OCI-LY7 (cell line): Measurements from ENCODE around the gene BMP5. TPM values are rescaled to one million over a fixed set of nuclear protein-coding genes. Genes with fewer than 3 reads are reported as not detected.

Experiments used
- BruUV-seq: library from RNA; stranded (reverse); fragments of 400-500 nt; replicated peaks from 2 replicates; lab custom pipeline; 2021; lab: Mats Ljungman, UMichigan
- CTCF ChIA-PET: fragments of 300-600 bp; sonication (Branson Sonifier 250); formaldehyde crosslinking; loops from one replicate; lab custom pipeline; 2022; ENCODE audit warnings: antibody characterized with exemption; ENCODE audit not compliant: unreplicated experiment; lab: Charles Lee
- POLR2A ChIA-PET: fragments of 300-600 bp; sonication (Branson Sonifier 250); formaldehyde crosslinking; loops from one replicate; lab custom pipeline; 2022; ENCODE audit warnings: antibody characterized with exemption; lab: Charles Lee
- DNase-seq: peaks from one replicate; pipeline ENCODE4 v3.0.0-alpha.2; 2015; ENCODE audit warnings: low spot score
- H2AFZ ChIP-seq: fragments of 200-600 bp; sonication (generic), shearing (Covaris generic); 2 replicates; pipeline ENCODE4 v1.6.1; 2014; ENCODE audit warnings: mild to moderate bottlenecking, antibody characterized with exemption, low read length, moderate library complexity
- H3K27ac ChIP-seq: fragments of 200-600 bp; sonication (generic); 2 replicates; pipeline ENCODE4 v1.5.1; 2014; ENCODE audit warnings: mixed run types, low read depth, mild to moderate bottlenecking, moderate library complexity, low read length, inconsistent platforms; ENCODE audit not compliant: poor library complexity, severe bottlenecking
- H3K36me3 ChIP-seq: fragments of 200-600 bp; sonication (generic); 2 replicates; pipeline ENCODE4 v1.6.1; 2014; ENCODE audit warnings: mild to moderate bottlenecking, antibody characterized with exemption, low read length, moderate library complexity, mixed read lengths; ENCODE audit not compliant: insufficient read depth
- H3K4me1 ChIP-seq: fragments of 200-600 bp; sonication (generic); 2 replicates; pipeline ENCODE4 v1.5.1; 2014; ENCODE audit warnings: mild to moderate bottlenecking, low read length; ENCODE audit not compliant: insufficient read depth, poor library complexity, severe bottlenecking
- H3K4me2 ChIP-seq: fragments of 200-600 bp; sonication (generic); 2 replicates; pipeline ENCODE4 v1.6.1; 2014; ENCODE audit warnings: mild to moderate bottlenecking, low read length
- H3K4me3 ChIP-seq: fragments of 200-600 bp; sonication (generic); 2 replicates; pipeline ENCODE4 v1.5.1; 2014; ENCODE audit warnings: mild to moderate bottlenecking, low read depth, low read length; ENCODE audit not compliant: poor library complexity, severe bottlenecking
- H3K79me2 ChIP-seq: fragments of 200-600 bp; sonication (generic); 2 replicates; pipeline ENCODE4 v1.6.1; 2016; ENCODE audit warnings: low read depth, mild to moderate bottlenecking, low read length, moderate library complexity, mixed read lengths; ENCODE audit not compliant: insufficient read depth
- H3K9me2 ChIP-seq: fragments of 200-600 bp; sonication (generic); 2 replicates; pipeline ENCODE4 v1.6.1; 2016; ENCODE audit warnings: mild to moderate bottlenecking, low read length, mixed read lengths; ENCODE audit not compliant: insufficient read depth
- H3K9me3 ChIP-seq: fragments of 200-600 bp; sonication (generic); 2 replicates; pipeline ENCODE4 v1.6.1; 2014; ENCODE audit warnings: mild to moderate bottlenecking, mixed run types, low read length, mixed read lengths
- H4K20me1 ChIP-seq: fragments of 200-600 bp; sonication (generic); 2 replicates; pipeline ENCODE4 v1.6.1; 2014; ENCODE audit warnings: mild to moderate bottlenecking, antibody characterized with exemption, low read length, moderate library complexity, mixed read lengths; ENCODE audit not compliant: insufficient read depth
- CTCF ChIP-seq: fragments of 200-600 bp; sonication (generic); conservative IDR thresholded peaks from 2 replicates; pipeline ENCODE4 v1.5.1; 2014; ENCODE audit warnings: mild to moderate bottlenecking, antibody characterized with exemption, low read length, moderate library complexity, mixed read lengths
- EZH2phosphoT487 ChIP-seq: fragments of 200-600 bp; sonication (generic); IDR thresholded peaks from 2 replicates; pipeline ENCODE4 v1.6.1; 2018; ENCODE audit warnings: low read depth, borderline replicate concordance, mild to moderate bottlenecking, mixed run types, antibody characterized with exemption, low read length, moderate library complexity, mixed read lengths
- intact Hi-C: fragments of 100-400 bp; cut with micrococcal nuclease; formaldehyde crosslinking; loops from one replicate; pipeline ENCODE4 v1.10.0; 2022; ENCODE audit not compliant: unreplicated experiment
- total RNA-seq, 2 experiments: library from RNA; depleted of rRNA in 1 of 2; stranded (reverse); fragments of >200 nt in 1 of 2; shearing (Covaris generic) in 1 of 2; gene quantifications; 2 replicates each; pipeline ENCODE4 v1.2.3, GENCODE V29; 2014 to 2022

Gene BMP5
- total RNA-seq, 2 experiments from 2014 or later: not detected

GRCh38 chr6:55866128-55866527 is 9.3 kb downstream of the BMP5 start:
- Histone ChIP-seq H4K20me1 (no peaks in the 10 kb centered on the region), H3K4me2 (no peak overlapping the region), H3K9me2 (no peaks in the 10 kb centered on the region), H3K27ac (no peak overlapping the region), H3K36me3 (no peaks in the 10 kb centered on the region), H3K4me1 (no peaks in the 10 kb centered on the region), H3K79me2 (no peaks in the 10 kb centered on the region), H3K4me3 (no peak overlapping the region), H2AFZ (no peak overlapping the region), H3K9me3 (no peaks in the 10 kb centered on the region)
- DNase-seq: no peak
- ChIA-PET POLR2A (no interaction called here), CTCF (no interaction called here)
- intact Hi-C loops: no loop called here
- BruUV-seq: no TSS peak
- TF ChIP-seq EZH2phosphoT487: no peak

DNA sequence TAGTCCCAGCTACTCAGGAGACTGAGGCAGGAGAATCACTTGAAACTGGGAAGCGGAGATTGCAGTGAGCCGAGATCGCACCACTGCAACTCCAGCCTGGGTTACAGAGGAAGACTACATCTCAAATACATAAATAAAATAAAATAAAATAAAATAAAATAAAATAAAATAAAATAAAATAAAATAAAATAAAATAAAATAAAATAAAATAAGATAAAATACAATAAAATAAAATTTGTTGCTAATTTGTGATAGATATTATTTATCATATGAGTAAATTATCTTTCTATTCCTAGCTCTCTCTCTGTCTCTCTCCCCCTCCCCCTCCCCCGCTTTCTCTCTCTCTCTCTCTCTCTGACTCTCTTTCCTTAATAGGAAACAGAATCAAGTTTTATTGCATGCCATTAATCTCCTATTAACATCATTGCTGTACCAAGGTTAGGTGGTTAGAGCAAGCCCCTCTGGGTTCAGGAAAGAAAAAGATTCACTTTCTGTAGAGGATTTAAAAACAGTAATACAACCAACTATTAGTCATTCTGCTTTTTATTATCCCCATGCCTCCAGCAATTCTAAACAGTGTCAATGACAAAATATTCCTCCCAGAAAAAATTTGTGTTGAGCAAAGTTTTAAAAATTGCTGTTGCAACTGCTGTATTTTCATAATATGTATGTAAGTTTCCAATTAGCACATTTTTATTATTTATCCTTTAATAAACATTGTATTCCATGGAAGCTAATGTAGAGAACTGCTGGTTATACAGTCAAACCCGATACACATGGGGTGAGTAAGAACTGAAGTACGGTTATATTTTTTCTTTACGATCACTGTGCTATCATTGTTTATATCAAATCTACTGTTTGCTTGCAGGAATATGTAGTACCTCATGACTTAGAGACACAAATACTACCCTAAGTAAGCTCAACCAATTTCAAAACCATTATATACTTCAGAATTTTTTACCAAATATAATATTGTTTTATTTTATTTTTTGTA is 22.1 kb downstream of the BMP5 start:
- no peak overlapping the region for H3K4me3 ChIP-seq
- no peaks in the 10 kb centered on the region for H3K4me1 ChIP-seq
- no peaks in the 10 kb centered on the region for H3K9me2 ChIP-seq
- no TSS peak for BruUV-seq
- ChIA-PET POLR2A (interaction anchor here (1.3 kb wide), 1 partner anchor 26 kb away, joined by 6 read pairs; no protein-coding TSS in a partner anchor), CTCF (no interaction called here)
- no peak for TF ChIP-seq CTCF
- no peak for TF ChIP-seq EZH2phosphoT487
- no peaks in the 10 kb centered on the region for H3K9me3 ChIP-seq
- no peaks in the 10 kb centered on the region for H3K79me2 ChIP-seq
- H4K20me1 ChIP-seq: no peaks in the 10 kb centered on the region
- intact Hi-C loops: no loop called here
- H3K4me2 ChIP-seq: no peak overlapping the region
- no peaks in the 10 kb centered on the region for H3K36me3 ChIP-seq
- no peak overlapping the region for H2AFZ ChIP-seq
- no peak overlapping the region for H3K27ac ChIP-seq
- DNase-seq: no peak

- Histone ChIP-seq H3K4me2 (no peak overlapping the region), H3K4me3 (no peak overlapping the region), H4K20me1 (no peaks in the 10 kb centered on the region), H3K4me1 (no peaks in the 10 kb centered on the region), H2AFZ (no peak overlapping the region), H3K36me3 (no peaks in the 10 kb centered on the region), H3K27ac (no peak overlapping the region), H3K9me2 (no peaks in the 10 kb centered on the region), H3K9me3 (no peaks in the 10 kb centered on the region), H3K79me2 (no peaks in the 10 kb centered on the region)
- DNase-seq: no peak
- intact Hi-C loops: no loop called here
- TF ChIP-seq CTCF (no peak), EZH2phosphoT487 (no peak)
- CTCF ChIA-PET: no interaction called here
- POLR2A ChIA-PET: no interaction called here
- no TSS peak for BruUV-seq
Measured at GRCh38 chr6:55841341-55841740, 34.0 kb downstream of the BMP5 start.
